ENCODE measurements around the gene HK2.

HK2 gene

DNA sequence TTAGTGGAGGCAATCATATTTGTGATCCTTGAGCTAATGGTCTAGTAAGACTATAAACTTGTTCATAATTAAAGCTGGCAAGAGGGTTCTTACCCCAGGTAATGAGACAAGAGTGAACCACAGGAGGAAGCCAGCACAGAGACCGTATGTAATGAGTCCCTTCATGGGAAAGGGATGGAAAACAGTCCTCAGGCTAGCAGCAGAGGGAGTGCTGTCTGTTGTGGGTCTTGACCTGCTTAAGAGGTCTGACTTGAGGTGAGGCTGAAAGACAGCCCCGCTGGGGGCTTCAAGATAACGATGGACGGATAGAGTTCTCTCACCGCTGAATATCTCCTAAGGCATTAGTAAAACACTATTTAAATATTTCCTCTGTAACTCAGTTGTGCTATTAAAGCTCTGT, 108.3 kb downstream of the HK2 start:
- DNase-seq = no peak
